ENCODE results near the gene UBTF. TPM values are rescaled to one million over a fixed set of nuclear protein-coding genes. Genes with fewer than 3 reads are reported as not detected.

Gene UBTF
- total RNA-seq, 2 donors from 2014 or later: 48.2 to 55.4 TPM

- ATAC-seq (ENCODE audit: insufficient number of reproducible peaks, low FRiP score, low read depth) (no peak), DNase-seq (ENCODE audit: low spot score) (no peak)
- H3K4me1 ChIP-seq (ENCODE audit: control insufficient read depth in 1 of 2, low read depth in 2 of 2): peaks cover 26 to 41% of the 10 kb centered on the region in 2 donors
- peak overlapping the region; percentile 95 to 96 for H3K27ac ChIP-seq
- no peaks in the 10 kb centered on the region for H3K27me3 ChIP-seq (replicated peaks; ENCODE audit: insufficient read depth)
- no peak for TF ChIP-seq CTCF (IDR thresholded peaks at IDR 0.05)
- peak overlapping the region; percentile 89 for H3K4me3 ChIP-seq
- peaks cover 7% of the 10 kb centered on the region for H3K36me3 ChIP-seq
- H3K9me3 ChIP-seq: no peaks in the 10 kb centered on the region
Measured at GRCh38 chr17:44220213-44221083, 973 bp upstream of the UBTF start.

DNA sequence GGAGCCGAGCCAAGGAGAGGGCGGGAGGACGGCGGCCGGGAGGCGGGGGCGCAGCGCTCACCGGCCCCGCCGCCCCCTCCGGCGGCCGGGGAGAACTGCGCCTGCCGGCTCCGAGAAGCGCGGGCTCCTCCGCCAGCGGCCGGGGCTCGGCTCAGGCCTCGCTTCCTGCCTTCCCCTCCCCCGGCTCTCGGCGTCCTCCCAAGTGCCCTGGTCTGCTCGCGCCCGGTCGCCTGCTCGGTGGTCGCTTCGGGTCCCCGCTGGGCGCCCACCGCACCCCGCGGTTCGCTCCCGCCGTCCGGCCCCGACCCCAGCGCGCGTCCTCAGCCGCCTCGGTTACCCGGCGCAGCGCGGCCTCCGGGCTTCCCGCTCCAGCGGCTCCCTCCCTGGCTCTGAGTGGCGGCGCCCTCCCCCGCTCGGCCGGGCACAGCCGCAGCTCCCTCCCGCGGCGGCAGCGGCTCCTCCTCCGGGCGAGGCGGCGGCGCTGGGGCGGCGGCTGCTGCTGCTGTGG is 313 bp downstream of the UBTF start:
- Histone ChIP-seq H3K9me3 (no peaks in the 10 kb centered on the region), H3K4me3 (peak overlapping the region; percentile 89), H3K36me3 (peaks cover 20% of the 10 kb centered on the region), H3K27ac (peak overlapping the region; percentile 95 to 96), H3K27me3 (replicated peaks; ENCODE audit: insufficient read depth) (no peaks in the 10 kb centered on the region), H3K4me1 (ENCODE audit: control insufficient read depth in 1 of 2, low read depth in 2 of 2) (peaks cover 26 to 32% of the 10 kb centered on the region in 2 donors)
- peak; percentile 66 for TF ChIP-seq CTCF (IDR thresholded peaks at IDR 0.05)
- ATAC-seq (ENCODE audit: insufficient number of reproducible peaks, low FRiP score, low read depth): peak; percentile 33
- DNase-seq (ENCODE audit: low spot score): no peak

GRCh38 chr17:44218344-44219107 is 949 bp downstream of the UBTF start:
- peak; percentile 60 for TF ChIP-seq CTCF (IDR thresholded peaks at IDR 0.05)
- peak; percentile 18 for ATAC-seq (ENCODE audit: insufficient number of reproducible peaks, low FRiP score, low read depth)
- H3K4me1 ChIP-seq (ENCODE audit: control insufficient read depth in 1 of 2, low read depth in 2 of 2): peaks cover 20 to 26% of the 10 kb centered on the region in 2 donors
- peak overlapping the region; percentile 89 for H3K4me3 ChIP-seq
- no peaks in the 10 kb centered on the region for H3K27me3 ChIP-seq (replicated peaks; ENCODE audit: insufficient read depth)
- no peaks in the 10 kb centered on the region for H3K9me3 ChIP-seq
- DNase-seq (ENCODE audit: low spot score): no peak
- peak overlapping the region; percentile 95 to 96 for H3K27ac ChIP-seq
- H3K36me3 ChIP-seq: peaks cover 24% of the 10 kb centered on the region

DNA sequence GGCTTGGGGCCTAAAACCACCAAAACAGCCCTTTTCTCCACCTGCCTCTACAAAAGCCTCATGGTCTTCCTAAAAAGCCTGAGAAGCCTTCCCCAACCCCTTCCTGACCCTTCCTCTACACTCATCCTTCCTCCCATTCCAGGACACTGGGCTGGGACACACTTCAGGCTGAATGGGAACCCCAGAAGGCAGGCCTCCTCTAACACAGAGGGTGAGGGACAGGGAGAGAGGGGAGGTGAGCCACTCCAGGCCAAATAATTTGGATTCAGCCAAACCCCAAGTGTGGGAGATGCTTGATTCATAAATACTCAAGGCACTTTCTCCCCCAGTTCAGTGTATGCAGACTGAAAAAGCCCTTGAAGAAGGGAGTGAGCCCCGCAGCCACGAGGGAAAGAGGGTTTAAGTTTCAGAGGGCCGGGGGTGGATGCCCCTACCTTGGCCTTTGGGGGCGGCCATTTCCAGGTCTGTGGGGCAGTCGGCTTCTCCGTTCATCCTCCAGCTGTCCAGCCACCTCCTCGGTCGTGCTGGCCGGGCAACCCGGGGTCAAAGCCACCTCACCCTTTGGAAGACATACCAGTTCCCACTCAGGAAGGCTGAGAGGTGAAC is 1.6 kb downstream of the UBTF start:
- Histone ChIP-seq H3K4me3 (peak overlapping the region; percentile 89), H3K27me3 (replicated peaks; ENCODE audit: insufficient read depth) (no peaks in the 10 kb centered on the region), H3K36me3 (peaks cover 24% of the 10 kb centered on the region), H3K9me3 (no peaks in the 10 kb centered on the region), H3K4me1 (ENCODE audit: control insufficient read depth in 1 of 2, low read depth in 2 of 2) (peaks cover 14 to 19% of the 10 kb centered on the region in 2 donors), H3K27ac (peak overlapping the region; percentile 95 to 96)
- TF ChIP-seq CTCF (IDR thresholded peaks at IDR 0.05): no peak
- DNase-seq (ENCODE audit: low spot score): no peak
- no peak for ATAC-seq (ENCODE audit: insufficient number of reproducible peaks, low FRiP score, low read depth)
